HCT116 (cell line): ENCODE measurements around the gene LRRTM4. TPM values are rescaled to one million over a fixed set of nuclear protein-coding genes. Genes with fewer than 3 reads are reported as not detected.

Experiments used
- ATAC-seq: fragments of 200-7000 bp; cut with Tn5 transposase; 2 replicates; pipeline ENCODE4 v1.9.1; 2020; ENCODE audit warnings: mild to moderate bottlenecking, moderate library complexity
- BruUV-seq: library from RNA; stranded (reverse); fragments of 400-500 nt; replicated peaks from 2 replicates; lab custom pipeline; 2021; lab: Mats Ljungman, UMichigan
- CTCF ChIA-PET: fragments of 300-600 bp; sonication (Branson Sonifier 250); formaldehyde crosslinking; loops from one replicate; lab custom pipeline; 2021; ENCODE audit warnings: antibody characterized with exemption; lab: Charles Lee
- POLR2A ChIA-PET: fragments of 300-600, 350-600 bp; sonication (Branson Sonifier 250); formaldehyde crosslinking; loops from one replicate; lab custom pipeline; 2021; ENCODE audit warnings: antibody characterized with exemption; lab: Charles Lee
- RAD21 ChIA-PET, 2 experiments: fragments of 300-600 bp; sonication (Branson Sonifier 250); formaldehyde crosslinking; loops; one replicate each; lab custom pipeline; 2023; ENCODE audit warnings: low total read pairs in 2 of 2; ENCODE audit not compliant: uncharacterized antibody in 2 of 2, unreplicated experiment in 2 of 2, low non-redundant PET in 1 of 2; lab: Charles Lee
- DNase-seq: peaks from one replicate; pipeline ENCODE4 v3.0.0-alpha.2; 2010; ENCODE audit warnings: low read depth, low spot score
- H2AFZ ChIP-seq: fragments of 200-600 bp; shearing (Covaris generic), sonication (generic); 2 replicates; pipeline ENCODE4 v1.6.1; 2017; ENCODE audit warnings: low read depth, mixed run types, mixed read lengths, antibody characterized with exemption, low read length; ENCODE audit not compliant: poor library complexity, severe bottlenecking
- H3K27ac ChIP-seq: 2 replicates; pipeline ENCODE4 v1.5.1; 2012; ENCODE audit warnings: low read depth, low read length
- H3K27me3 ChIP-seq: fragments of 200-600 bp; sonication (generic); 2 replicates; pipeline ENCODE4 v1.6.1; 2016; ENCODE audit warnings: mixed run types, low read length, mixed read lengths; ENCODE audit not compliant: insufficient read depth
- H3K36me3 ChIP-seq, 2 experiments: fragments of 200-500 bp in 1 of 2; fragments of 200-600 bp in 1 of 2; sonication (Bioruptor generic) in 1 of 2; sonication (generic) in 1 of 2; 2 replicates each; pipeline versions ENCODE4 v1.5.1 to v1.6.1; 2014 to 2016; ENCODE audit warnings: low read length in 2 of 2, inconsistent platforms in 1 of 2, mixed read lengths in 1 of 2, mixed run types in 1 of 2; ENCODE audit not compliant: insufficient read depth in 2 of 2, control insufficient read depth in 1 of 2
- H3K4me1 ChIP-seq, 2 experiments: fragments of 200-600 bp in 1 of 2; sonication (generic) in 1 of 2; 2 replicates each; pipeline versions ENCODE4 v1.5.1 to v1.6.1; 2012 to 2017; ENCODE audit warnings: low read length in 2 of 2, inconsistent platforms in 1 of 2, mild to moderate bottlenecking in 1 of 2, mixed read lengths in 1 of 2, mixed run types in 1 of 2, moderate library complexity in 1 of 2; ENCODE audit not compliant: insufficient read depth in 2 of 2, control insufficient read depth in 1 of 2
- H3K4me2 ChIP-seq: fragments of 200-600 bp; sonication (generic); 2 replicates; pipeline ENCODE4 v1.6.1; 2017; ENCODE audit warnings: mixed run types, low read length, mixed read lengths
- H3K4me3 ChIP-seq, 2 experiments: fragments of 200-600 bp in 1 of 2; sonication (generic) in 1 of 2; replicated peaks in 1 of 2; 2 replicates each; pipeline ENCODE4 v1.5.1; 2011 to 2016; ENCODE audit warnings: low read length in 2 of 2, control low read depth in 1 of 2, low read depth in 1 of 2, mild to moderate bottlenecking in 1 of 2, mixed read lengths in 1 of 2, mixed run types in 1 of 2
- H3K79me2 ChIP-seq: fragments of 200-600 bp; sonication (generic); 2 replicates; pipeline ENCODE4 v1.6.1; 2017; ENCODE audit warnings: mild to moderate bottlenecking, mixed run types, low read length, moderate library complexity, mixed read lengths; ENCODE audit not compliant: insufficient read depth
- H3K9ac ChIP-seq: fragments of 200-600 bp; sonication (generic); 2 replicates; pipeline ENCODE4 v1.6.1; 2016; ENCODE audit warnings: low read length, mixed read lengths
- H3K9me2 ChIP-seq: fragments of 200-600 bp; sonication (generic), shearing (Covaris generic); 2 replicates; pipeline ENCODE4 v1.6.1; 2017; ENCODE audit warnings: mixed run types, mild to moderate bottlenecking, moderate library complexity; ENCODE audit not compliant: insufficient read depth
- H3K9me3 ChIP-seq, 2 experiments: fragments of 200-500 bp in 1 of 2; fragments of 200-600 bp in 1 of 2; sonication (Bioruptor generic) in 1 of 2; sonication (generic) in 1 of 2; 2 replicates each; pipeline ENCODE4 v1.6.1; 2014 to 2017; ENCODE audit warnings: low read length in 2 of 2, mixed read lengths in 2 of 2, inconsistent platforms in 1 of 2, low read depth in 1 of 2, mild to moderate bottlenecking in 1 of 2, mixed run types in 1 of 2, moderate library complexity in 1 of 2; ENCODE audit not compliant: control insufficient read depth in 1 of 2, insufficient read depth in 1 of 2
- H4K20me1 ChIP-seq: fragments of 200-600 bp; sonication (generic), shearing (Covaris generic); 2 replicates; pipeline ENCODE4 v1.6.1; 2017; ENCODE audit warnings: mixed run types, mild to moderate bottlenecking, moderate library complexity; ENCODE audit not compliant: insufficient read depth
- CBX3 ChIP-seq: IDR thresholded peaks from 2 replicates; pipeline ENCODE4 v1.6.1; 2012; ENCODE audit warnings: low read depth
- CEBPB ChIP-seq: IDR thresholded peaks from 2 replicates; pipeline ENCODE4 v1.6.1; 2012; ENCODE audit warnings: low read depth
- EGR1 ChIP-seq: IDR thresholded peaks from 2 replicates; pipeline ENCODE4 v1.6.1; 2012; ENCODE audit warnings: low read depth
- ELF1 ChIP-seq: IDR thresholded peaks from 2 replicates; pipeline ENCODE4 v1.6.1; 2012; ENCODE audit warnings: low read depth, borderline replicate concordance
- EZH2 ChIP-seq: fragments of 200-600 bp; sonication (generic); IDR thresholded peaks from 2 replicates; pipeline ENCODE4 v1.6.1; 2017; ENCODE audit warnings: antibody characterized with exemption, mixed run types
- FOSL1 ChIP-seq: IDR thresholded peaks from 2 replicates; pipeline ENCODE4 v1.6.1; 2012; ENCODE audit warnings: low read depth
- MAX ChIP-seq: IDR thresholded peaks from 2 replicates; pipeline ENCODE4 v1.6.1; 2012
- POLR2A ChIP-seq: IDR thresholded peaks from 2 replicates; pipeline ENCODE4 v1.7.0; 2011; ENCODE audit warnings: borderline replicate concordance; ENCODE audit not compliant: insufficient read depth, insufficient read length; ENCODE audit errors: extremely low read depth
- POLR2AphosphoS5 ChIP-seq: IDR thresholded peaks from 2 replicates; pipeline ENCODE4 v1.6.1; 2011; ENCODE audit warnings: mild to moderate bottlenecking, low read depth, low read length, moderate library complexity
- RAD21 ChIP-seq: IDR thresholded peaks from 2 replicates; pipeline ENCODE4 v1.6.1; 2012; ENCODE audit warnings: low read depth, mild to moderate bottlenecking
- REST ChIP-seq: IDR thresholded peaks from 2 replicates; pipeline ENCODE4 v1.6.1; 2012; ENCODE audit warnings: low read depth
- SIN3A ChIP-seq: IDR thresholded peaks from 2 replicates; pipeline ENCODE4 v1.6.1; 2012; ENCODE audit warnings: low read depth
- SP1 ChIP-seq: IDR thresholded peaks from 2 replicates; pipeline ENCODE4 v1.6.1; 2012; ENCODE audit warnings: low read depth
- TCF7L2 ChIP-seq: IDR thresholded peaks from 2 replicates; pipeline ENCODE4 v1.7.0; 2011; ENCODE audit warnings: borderline replicate concordance, inconsistent platforms; ENCODE audit not compliant: insufficient read depth, insufficient read length; ENCODE audit errors: extremely low read depth
- YY1 ChIP-seq: IDR thresholded peaks from 2 replicates; pipeline ENCODE4 v1.6.1; 2011; ENCODE audit warnings: low read length, low read depth, moderate library complexity, mild to moderate bottlenecking; ENCODE audit not compliant: insufficient replicate concordance; ENCODE audit errors: extremely low read depth
- ZNF274 ChIP-seq: fragments of 200-500 bp; sonication (Bioruptor generic); IDR thresholded peaks from 2 replicates; pipeline ENCODE4 v1.6.1; 2014; ENCODE audit warnings: mild to moderate bottlenecking, low read depth, low read length, inconsistent platforms
- intact Hi-C: fragments of 100-400 bp; cut with micrococcal nuclease; formaldehyde crosslinking; loops from 2 replicates; pipeline ENCODE4 v1.10.0; 2022
- total RNA-seq: library from RNA; stranded (reverse); gene quantifications from one replicate; pipeline ENCODE4 v1.2.1, GENCODE V29; 2021; ENCODE audit not compliant: unreplicated experiment

LRRTM4 gene
- total RNA-seq, 1 experiment from 2014 or later: 0.25 TPM

- TF ChIP-seq REST: no peak
Measured at GRCh38 chr2:76862901-76863300, 659.3 kb downstream of the LRRTM4 start (continued).

GRCh38 chr2:76861708-76862107 lies 660.5 kb downstream of the LRRTM4 start:
- DNase-seq (no peak), ATAC-seq (no peak)
- RAD21 ChIA-PET: no interaction called here
- Histone ChIP-seq H3K79me2 (no peaks in the 10 kb centered on the region), H3K9ac (no peak overlapping the region), H3K27me3 (no peaks in the 10 kb centered on the region), H4K20me1 (no peaks in the 10 kb centered on the region), H3K9me3 (peaks cover 8 to 26% of the 10 kb centered on the region in 2 experiments; a peak in 3 of 4 replicates), H3K4me3 (no peak overlapping the region), H3K27ac (no peak overlapping the region), H3K4me1 (no peaks in the 10 kb centered on the region), H3K36me3 (no peaks in the 10 kb centered on the region), H2AFZ (no peak overlapping the region)
- POLR2A ChIA-PET: no interaction called here
- no TSS peak for BruUV-seq
- intact Hi-C loops: no loop called here
- no peak for TF ChIP-seq SP1
- TF ChIP-seq, all 23 proteins: peak for 0
- Histone ChIP-seq H3K4me2 (no peak overlapping the region), H3K9me2 (no peaks in the 10 kb centered on the region)
- CTCF ChIA-PET: no interaction called here

- ATAC-seq (no peak), DNase-seq (no peak)
- RAD21 ChIA-PET: no interaction called here
- CTCF ChIA-PET: no interaction called here
- Histone ChIP-seq H3K27ac (no peak overlapping the region), H3K79me2 (no peaks in the 10 kb centered on the region), H3K4me2 (no peak overlapping the region), H3K27me3 (no peaks in the 10 kb centered on the region), H3K4me1 (no peaks in the 10 kb centered on the region), H2AFZ (no peak overlapping the region), H4K20me1 (no peaks in the 10 kb centered on the region), H3K4me3 (no peak overlapping the region), H3K9me3 (peaks cover 6 to 19% of the 10 kb centered on the region in 2 experiments; a peak in 2 of 4 replicates), H3K9me2 (no peaks in the 10 kb centered on the region), H3K9ac (no peak overlapping the region), H3K36me3 (no peaks in the 10 kb centered on the region)
- intact Hi-C loops: no loop called here
- POLR2A ChIA-PET: no interaction called here
- no TSS peak for BruUV-seq
- TF ChIP-seq EGR1 (no peak), MAX (no peak), FOSL1 (no peak), RAD21 (no peak), POLR2A (no peak), ELF1 (no peak), YY1 (no peak), ZNF274 (no peak), EZH2 (no peak), CBX3 (no peak), SIN3A (no peak), CEBPB (no peak), TCF7L2 (no peak), POLR2AphosphoS5 (no peak)
Measured at GRCh38 chr2:76851000-76851399, 671.2 kb downstream of the LRRTM4 start.
